ENCODE results near the gene LY6G5C. TPM values are rescaled to one million over a fixed set of nuclear protein-coding genes. Genes with fewer than 3 reads are reported as not detected.

Gene LY6G5C
- total and polyA plus RNA-seq, 2 of the 13 experiments (the other 11 are each of a cell fraction or from before 2014, with no cell fraction given), result 0.33 to 0.55 TPM

- TF ChIP-seq ZXDC (CRISPR knock-in tag; IDR thresholded peaks at IDR 0.05) (no peak), LRRFIP1 (CRISPR knock-in tag; conservative IDR thresholded peaks at IDR 0.05) (no peak), MYPOP (CRISPR knock-in tag; IDR thresholded peaks at IDR 0.05) (peak; percentile 2; the same call in 1 of the 2 replicates), ZNF382 (CRISPR knock-in tag; IDR thresholded peaks at IDR 0.05; ENCODE audit: borderline replicate concordance) (no peak), ZNF547 (CRISPR knock-in tag; IDR thresholded peaks at IDR 0.05) (peak; percentile 23; the same call in 1 of the 2 replicates), KLF16 (CRISPR knock-in tag; IDR thresholded peaks at IDR 0.05) (peak in 1 of 2 experiments; percentile 8; a peak in 1 of 4 replicates), ZNF644 (CRISPR knock-in tag; IDR thresholded peaks at IDR 0.05; ENCODE audit: low read depth) (no peak), FOXO1 (CRISPR knock-in tag; IDR thresholded peaks at IDR 0.05) (no peak), ZBTB1 (CRISPR knock-in tag; IDR thresholded peaks at IDR 0.05; ENCODE audit: borderline replicate concordance) (no peak), MEIS2 (CRISPR knock-in tag; IDR thresholded peaks at IDR 0.05) (peak; percentile 30; the same call in 1 of the 2 replicates), ZNF30 (CRISPR knock-in tag; IDR thresholded peaks at IDR 0.05) (no peak), ZIK1 (CRISPR knock-in tag; IDR thresholded peaks at IDR 0.05; ENCODE audit: borderline replicate concordance, low read depth) (no peak), ZNF687 (CRISPR knock-in tag; IDR thresholded peaks at IDR 0.05) (peak; percentile 80), KMT2A (CRISPR knock-in tag; IDR thresholded peaks at IDR 0.05) (no peak), SALL1 (CRISPR knock-in tag; IDR thresholded peaks at IDR 0.05) (0 out of 2 replicates have a peak, but pooled peaks have one; percentile 48), SKI (IDR thresholded peaks at IDR 0.05; ENCODE audit: partially characterized antibody) (no peak), RBFOX2 (IDR thresholded peaks at IDR 0.05; ENCODE audit: low read depth, low read length) (peak; percentile 71), ZNF121 (CRISPR knock-in tag; IDR thresholded peaks at IDR 0.05) (no peak), HNRNPH1 (optimal IDR thresholded peaks at IDR 0.05; ENCODE audit: low read depth, low read length) (peak; percentile 76)
These were observed 16.7 kb downstream of the LY6G5C start (continued) for GRCh38 chr6:31663961-31664789.
